ENCODE measurements around the gene CTU2. TPM values are rescaled to one million over a fixed set of nuclear protein-coding genes. Genes with fewer than 3 reads are reported as not detected.

CTU2 gene
- total and polyA plus RNA-seq, 4 experiments from 2014 or later, result 11.5 to 21.1 (median 17.0) TPM

DNA sequence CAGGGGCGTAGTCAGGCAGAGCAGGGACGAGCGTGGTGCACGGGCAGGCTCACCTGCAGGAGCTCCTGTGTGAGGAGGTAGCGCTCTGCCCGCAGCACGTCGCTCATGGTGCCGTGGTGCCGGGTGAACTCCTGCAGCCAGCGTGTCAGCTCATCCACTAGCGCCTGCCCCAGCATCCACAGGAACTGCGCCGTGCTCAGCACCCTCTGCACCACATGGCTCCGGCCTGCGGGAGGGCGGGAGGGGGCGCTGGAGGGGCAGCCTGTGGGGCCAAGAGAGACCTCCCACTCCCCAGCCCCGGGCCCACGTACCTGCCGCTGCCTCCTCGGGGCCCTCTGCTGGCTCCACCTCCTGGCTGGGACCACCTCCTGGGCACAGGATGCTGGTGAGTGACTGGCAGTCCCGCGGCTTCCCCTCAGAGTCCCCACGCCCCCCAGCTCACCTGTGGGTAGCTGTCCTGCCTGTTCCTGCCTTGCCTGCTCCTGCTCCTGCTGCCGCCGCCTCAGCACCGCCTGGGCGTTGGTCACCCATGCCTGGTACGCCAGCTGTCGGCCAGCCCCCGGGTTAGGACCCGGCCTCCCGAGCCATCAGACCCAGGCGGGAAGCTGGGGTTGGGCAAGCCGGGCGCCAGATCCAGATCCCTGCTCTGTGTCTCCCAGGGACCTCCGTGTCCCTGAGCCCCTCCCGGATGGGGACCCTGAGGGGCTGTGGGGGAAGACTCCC, 16.6 kb downstream of the CTU2 start:
- H3K27me3 Mint-ChIP-seq, result no peaks in the 10 kb centered on the region
- H3K36me3 ChIP-seq (ENCODE audit: insufficient read depth, low read length), result peaks cover 89% of the 10 kb centered on the region
- CTCF ChIA-PET (ENCODE audit: partially characterized antibody), result interaction anchor here (1.1 kb wide), 1 partner anchor 14 kb away, joined by 3 read pairs; no protein-coding TSS in a partner anchor
- intact Hi-C loops (cut with micrococcal nuclease), result no loop called here
- DNase-seq, result no peak
- no peak overlapping the region for H3K4me3 ChIP-seq (ENCODE audit: low read length in 2 of 2)
- POLR2A ChIA-PET (ENCODE audit: partially characterized antibody), result no interaction called here
- H3K27me3 ChIP-seq (ENCODE audit: insufficient read depth, low read length), result no peaks in the 10 kb centered on the region
- H3K4me3 Mint-ChIP-seq, result no peak overlapping the region
- H3K27ac ChIP-seq (ENCODE audit: low read depth, low read length), result no peak overlapping the region
- H3K4me1 ChIP-seq (ENCODE audit: insufficient read depth, low read length), result no peaks in the 10 kb centered on the region
- H3K9me3 ChIP-seq (ENCODE audit: control insufficient read depth in 1 of 2, low read length in 2 of 2), result no peaks in the 10 kb centered on the region
- peaks cover 0 to 2% (median 0%) of the 10 kb centered on the region in 4 donors for H3K4me1 Mint-ChIP-seq
- H3K27ac Mint-ChIP-seq, result peak overlapping the region in 1 of 7 donors; percentile 12
- no peaks in the 10 kb centered on the region for H3K9me3 Mint-ChIP-seq
- H3K36me3 Mint-ChIP-seq, result peaks cover 11 to 46% of the 10 kb centered on the region in 2 donors

DNA sequence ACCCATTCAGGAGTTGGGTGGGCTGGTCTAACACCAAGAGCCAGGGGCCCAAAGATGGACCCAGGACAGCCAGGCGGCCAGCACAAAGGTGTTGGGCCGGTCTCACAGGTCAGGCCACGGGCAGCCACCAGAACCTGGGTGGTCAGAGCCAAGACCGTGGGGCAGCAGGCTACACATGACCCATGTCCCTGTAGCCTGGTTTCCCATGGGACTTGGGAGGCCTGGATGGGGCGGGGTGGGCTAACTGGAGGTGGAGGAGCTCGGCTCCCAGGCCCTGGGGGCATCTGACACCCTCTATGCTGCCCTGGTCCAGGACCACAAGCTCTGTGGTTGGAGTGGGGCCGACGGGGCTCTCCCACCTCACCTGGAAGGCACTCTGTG, 17.2 kb downstream of the CTU2 start:
- no peak overlapping the region for H3K27ac ChIP-seq (ENCODE audit: low read depth, low read length)
- intact Hi-C loops (cut with micrococcal nuclease), result no loop called here
- Mint-ChIP-seq H3K4me1 (no peaks in the 10 kb centered on the region), H3K4me3 (no peak overlapping the region), H3K27me3 (no peaks in the 10 kb centered on the region), H3K27ac (peak overlapping the region in 1 of 7 donors; percentile 60), H3K9me3 (no peaks in the 10 kb centered on the region), H3K36me3 (peaks cover 11 to 41% of the 10 kb centered on the region in 2 donors)
- ChIA-PET CTCF (ENCODE audit: partially characterized antibody) (interaction anchor here (1.1 kb wide), 1 partner anchor 13 kb away, joined by 3 read pairs; no protein-coding TSS in a partner anchor), POLR2A (ENCODE audit: partially characterized antibody) (no interaction called here)
- peaks cover 85% of the 10 kb centered on the region for H3K36me3 ChIP-seq (ENCODE audit: insufficient read depth, low read length)
- H3K27me3 ChIP-seq (ENCODE audit: insufficient read depth, low read length), result no peaks in the 10 kb centered on the region
- no peaks in the 10 kb centered on the region for H3K4me1 ChIP-seq (ENCODE audit: insufficient read depth, low read length)
- H3K4me3 ChIP-seq (ENCODE audit: low read length in 2 of 2), result no peak overlapping the region
- H3K9me3 ChIP-seq (ENCODE audit: control insufficient read depth in 1 of 2, low read length in 2 of 2), result no peaks in the 10 kb centered on the region
- no peak for DNase-seq

DNA sequence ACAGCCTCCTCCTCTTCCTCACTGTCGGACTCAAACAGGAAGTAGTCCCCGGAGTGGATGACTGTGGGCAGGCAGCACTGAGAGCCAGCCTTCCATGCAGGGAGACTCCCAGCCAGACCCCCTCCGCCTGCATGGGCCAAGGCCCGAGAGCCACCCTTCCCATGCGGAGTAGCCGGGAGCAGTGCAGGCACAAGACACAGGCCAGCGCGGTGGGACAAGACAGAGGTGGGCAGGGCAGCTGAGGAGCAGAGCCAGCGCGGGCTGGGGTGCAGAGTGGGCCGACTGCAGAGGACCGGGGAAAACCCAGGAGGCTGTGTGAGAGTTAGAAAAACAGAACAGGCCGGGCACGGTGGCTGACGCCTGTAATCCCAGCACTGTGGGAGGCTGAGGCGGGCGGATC, 17.6 kb downstream of the CTU2 start:
- no peak for DNase-seq
- no peaks in the 10 kb centered on the region for H3K9me3 Mint-ChIP-seq
- H3K4me3 ChIP-seq (ENCODE audit: low read length in 2 of 2), result no peak overlapping the region
- H3K27me3 ChIP-seq (ENCODE audit: insufficient read depth, low read length), result no peaks in the 10 kb centered on the region
- H3K27ac Mint-ChIP-seq, result peak overlapping the region in 1 of 7 donors; percentile 60
- H3K4me1 ChIP-seq (ENCODE audit: insufficient read depth, low read length), result no peaks in the 10 kb centered on the region
- ChIA-PET CTCF (ENCODE audit: partially characterized antibody) (interaction anchor here (1.1 kb wide), 1 partner anchor 13 kb away, joined by 3 read pairs; no protein-coding TSS in a partner anchor), POLR2A (ENCODE audit: partially characterized antibody) (no interaction called here)
- H3K4me3 Mint-ChIP-seq, result no peak overlapping the region
- H3K27me3 Mint-ChIP-seq, result no peaks in the 10 kb centered on the region
- H3K36me3 Mint-ChIP-seq, result peaks cover 11 to 37% of the 10 kb centered on the region in 2 donors
- H3K9me3 ChIP-seq (ENCODE audit: control insufficient read depth in 1 of 2, low read length in 2 of 2), result no peaks in the 10 kb centered on the region
- intact Hi-C loops (cut with micrococcal nuclease), result no loop called here
- H3K4me1 Mint-ChIP-seq, result no peaks in the 10 kb centered on the region
- H3K36me3 ChIP-seq (ENCODE audit: insufficient read depth, low read length), result peaks cover 81% of the 10 kb centered on the region
- no peak overlapping the region for H3K27ac ChIP-seq (ENCODE audit: low read depth, low read length)

DNA sequence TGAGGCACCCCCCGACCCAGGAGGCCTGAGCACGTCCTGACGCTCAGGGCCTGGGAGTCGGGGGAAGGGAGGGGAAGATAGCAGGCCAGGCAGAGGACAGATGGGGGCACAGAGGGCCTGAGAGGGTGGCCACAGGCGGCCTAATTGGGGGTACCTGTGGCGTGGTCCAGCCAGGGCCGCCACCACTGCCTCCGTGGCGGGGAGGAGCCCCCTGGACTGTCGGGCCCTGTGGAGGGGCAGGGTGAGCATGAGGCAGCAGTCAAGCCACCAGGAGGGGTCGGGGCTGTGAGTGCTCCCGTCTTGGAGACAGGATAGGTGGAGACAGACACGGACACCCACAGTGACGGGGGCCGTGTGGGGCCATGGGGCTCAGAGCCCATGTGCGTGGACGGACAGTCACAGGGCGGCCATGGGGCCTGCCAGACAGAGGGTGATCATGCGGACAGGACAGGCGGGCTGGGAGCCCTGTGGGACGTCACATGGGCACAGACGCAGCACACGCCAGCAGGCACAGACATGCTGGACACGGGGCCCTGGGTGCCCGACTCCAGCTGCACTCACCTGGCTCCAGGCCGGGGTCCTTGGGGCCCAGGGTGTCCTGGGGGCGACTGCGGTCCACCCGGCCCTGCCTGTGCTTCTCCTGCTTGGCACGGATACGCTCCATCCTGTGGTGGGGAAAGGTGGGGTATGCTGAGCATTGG, 18.7 kb downstream of the CTU2 start:
- no peak overlapping the region for H3K27ac ChIP-seq (ENCODE audit: low read depth, low read length)
- no peak for DNase-seq
- Mint-ChIP-seq H3K4me1 (no peaks in the 10 kb centered on the region), H3K27me3 (no peaks in the 10 kb centered on the region), H3K4me3 (no peak overlapping the region), H3K9me3 (no peaks in the 10 kb centered on the region), H3K36me3 (peaks cover 10 to 31% of the 10 kb centered on the region in 2 donors), H3K27ac (peak overlapping the region in 2 of 7 donors; percentile 23 to 57)
- H3K27me3 ChIP-seq (ENCODE audit: insufficient read depth, low read length), result no peaks in the 10 kb centered on the region
- ChIA-PET POLR2A (ENCODE audit: partially characterized antibody) (no interaction called here), CTCF (ENCODE audit: partially characterized antibody) (no interaction called here)
- intact Hi-C loops (cut with micrococcal nuclease), result no loop called here
- no peak overlapping the region for H3K4me3 ChIP-seq (ENCODE audit: low read length in 2 of 2)
- no peaks in the 10 kb centered on the region for H3K9me3 ChIP-seq (ENCODE audit: control insufficient read depth in 1 of 2, low read length in 2 of 2)
- H3K36me3 ChIP-seq (ENCODE audit: insufficient read depth, low read length), result peaks cover 74% of the 10 kb centered on the region
- H3K4me1 ChIP-seq (ENCODE audit: insufficient read depth, low read length), result no peaks in the 10 kb centered on the region

DNA sequence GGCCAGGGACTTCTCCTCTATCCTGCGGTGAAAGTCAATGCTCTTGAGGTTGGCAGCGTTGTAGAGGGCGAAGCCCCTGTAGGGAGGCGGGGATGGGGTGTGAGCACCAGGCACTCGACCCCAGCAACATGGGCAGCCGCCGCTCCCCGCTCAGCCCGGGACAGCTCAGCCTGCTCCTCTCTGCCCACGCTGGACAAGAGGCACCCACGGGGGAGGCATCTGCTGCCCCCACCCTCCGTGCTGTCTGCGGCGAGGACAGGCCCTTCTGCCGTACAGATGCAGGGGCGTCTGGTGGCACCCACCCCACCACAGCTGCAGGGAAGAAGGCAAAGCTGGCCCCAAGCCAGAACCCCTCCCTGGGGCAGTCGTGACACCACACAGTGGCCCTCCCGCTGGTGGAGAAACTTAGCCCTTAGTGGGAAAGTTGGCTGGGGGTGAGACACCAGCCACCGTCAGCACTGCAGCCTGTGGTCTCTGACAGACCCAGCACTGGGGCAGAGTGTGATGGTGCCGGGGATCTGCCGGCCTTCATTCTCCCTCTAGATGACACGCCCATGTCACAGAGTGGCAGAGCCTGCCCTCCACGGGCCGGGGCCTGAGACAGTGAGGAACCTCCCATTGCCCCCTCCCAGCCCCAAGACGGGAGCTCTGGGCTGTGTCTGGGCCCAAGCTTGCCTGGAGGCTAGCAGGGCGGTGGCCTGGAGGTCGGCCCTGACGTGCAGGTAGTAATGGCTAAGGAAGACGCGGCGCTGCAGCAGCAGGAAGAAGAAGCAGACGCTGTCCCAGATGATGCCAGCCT, 19.5 kb downstream of the CTU2 start:
- Histone ChIP-seq H3K36me3 (ENCODE audit: insufficient read depth, low read length) (peaks cover 72% of the 10 kb centered on the region), H3K4me1 (ENCODE audit: insufficient read depth, low read length) (no peaks in the 10 kb centered on the region), H3K27me3 (ENCODE audit: insufficient read depth, low read length) (no peaks in the 10 kb centered on the region), H3K9me3 (ENCODE audit: control insufficient read depth in 1 of 2, low read length in 2 of 2) (no peaks in the 10 kb centered on the region), H3K27ac (ENCODE audit: low read depth, low read length) (no peak overlapping the region), H3K4me3 (ENCODE audit: low read length in 2 of 2) (no peak overlapping the region)
- ChIA-PET CTCF (ENCODE audit: partially characterized antibody) (no interaction called here), POLR2A (ENCODE audit: partially characterized antibody) (no interaction called here)
- Mint-ChIP-seq H3K36me3 (peaks cover 7 to 29% of the 10 kb centered on the region in 2 donors), H3K4me1 (peaks cover 0 to 1% (median 0%) of the 10 kb centered on the region in 4 donors), H3K4me3 (no peak overlapping the region), H3K27me3 (no peaks in the 10 kb centered on the region), H3K9me3 (no peaks in the 10 kb centered on the region), H3K27ac (no peak overlapping the region)
- intact Hi-C loops (cut with micrococcal nuclease), result no loop called here
- no peak for DNase-seq

DNA sequence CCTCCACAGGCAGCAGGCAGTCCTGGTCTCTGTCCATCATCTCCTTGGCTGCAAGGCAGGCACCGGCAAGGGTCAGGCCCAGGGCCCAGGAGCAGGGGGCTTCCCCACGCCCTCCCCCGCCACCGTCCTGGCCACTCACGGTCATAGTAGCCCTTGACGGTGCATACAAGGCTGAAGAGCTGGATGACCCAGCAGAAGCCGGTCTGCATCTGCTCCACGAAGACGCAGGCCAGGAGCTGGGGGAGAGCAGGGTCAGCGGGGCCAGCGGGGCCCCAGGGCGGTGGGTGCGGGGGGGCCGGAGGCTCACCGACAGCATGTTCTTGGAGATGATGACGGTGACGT, 20.1 kb downstream of the CTU2 start:
- peaks cover 12 to 33% of the 10 kb centered on the region in 2 donors for H3K36me3 Mint-ChIP-seq
- no peak overlapping the region for H3K27ac ChIP-seq (ENCODE audit: low read depth, low read length)
- no peaks in the 10 kb centered on the region for H3K27me3 ChIP-seq (ENCODE audit: insufficient read depth, low read length)
- H3K9me3 ChIP-seq (ENCODE audit: control insufficient read depth in 1 of 2, low read length in 2 of 2), result no peaks in the 10 kb centered on the region
- H3K27ac Mint-ChIP-seq, result no peak overlapping the region
- H3K4me1 ChIP-seq (ENCODE audit: insufficient read depth, low read length), result no peaks in the 10 kb centered on the region
- H3K4me1 Mint-ChIP-seq, result peaks cover 0 to 7% (median under 1%) of the 10 kb centered on the region in 4 donors
- intact Hi-C loops (cut with micrococcal nuclease), result no loop called here
- peaks cover 72% of the 10 kb centered on the region for H3K36me3 ChIP-seq (ENCODE audit: insufficient read depth, low read length)
- H3K27me3 Mint-ChIP-seq, result no peaks in the 10 kb centered on the region
- ChIA-PET POLR2A (ENCODE audit: partially characterized antibody) (no interaction called here), CTCF (ENCODE audit: partially characterized antibody) (no interaction called here)
- H3K4me3 Mint-ChIP-seq, result no peak overlapping the region
- H3K4me3 ChIP-seq (ENCODE audit: low read length in 2 of 2), result no peak overlapping the region
- peaks cover 0 to 2% (median 0%) of the 10 kb centered on the region in 8 donors for H3K9me3 Mint-ChIP-seq
- DNase-seq, result no peak

DNA sequence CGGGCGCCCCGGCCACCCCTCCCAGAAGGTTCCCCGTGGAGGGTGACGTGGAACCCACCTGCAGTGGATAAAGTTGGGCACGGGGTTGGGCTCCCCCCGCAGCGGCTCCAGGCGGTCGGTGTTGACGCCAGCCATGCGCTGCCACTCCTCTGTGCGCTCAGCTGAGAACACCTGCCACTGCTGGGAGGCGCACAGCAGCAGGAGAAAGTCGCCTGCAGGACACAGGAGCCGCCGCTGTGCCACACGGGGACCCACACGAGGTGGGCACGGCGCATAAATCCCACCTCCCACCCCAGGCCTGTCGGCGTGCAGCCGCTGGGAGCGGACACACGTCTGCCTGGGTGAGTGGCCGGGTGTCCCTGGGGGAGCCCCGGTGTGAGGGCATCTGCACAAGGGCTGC, 20.7 kb downstream of the CTU2 start:
- Mint-ChIP-seq H3K27ac (no peak overlapping the region), H3K4me1 (peaks cover 0 to 7% (median under 1%) of the 10 kb centered on the region in 4 donors), H3K9me3 (peaks cover 0 to 2% (median 0%) of the 10 kb centered on the region in 8 donors), H3K4me3 (no peak overlapping the region), H3K27me3 (no peaks in the 10 kb centered on the region), H3K36me3 (peaks cover 14 to 34% of the 10 kb centered on the region in 2 donors)
- ChIA-PET CTCF (ENCODE audit: partially characterized antibody) (no interaction called here), POLR2A (ENCODE audit: partially characterized antibody) (no interaction called here)
- no peaks in the 10 kb centered on the region for H3K9me3 ChIP-seq (ENCODE audit: control insufficient read depth in 1 of 2, low read length in 2 of 2)
- H3K4me1 ChIP-seq (ENCODE audit: insufficient read depth, low read length), result no peaks in the 10 kb centered on the region
- intact Hi-C loops (cut with micrococcal nuclease), result no loop called here
- no peak overlapping the region for H3K27ac ChIP-seq (ENCODE audit: low read depth, low read length)
- DNase-seq, result no peak
- no peaks in the 10 kb centered on the region for H3K27me3 ChIP-seq (ENCODE audit: insufficient read depth, low read length)
- H3K4me3 ChIP-seq (ENCODE audit: low read length in 2 of 2), result no peak overlapping the region
- peaks cover 68% of the 10 kb centered on the region for H3K36me3 ChIP-seq (ENCODE audit: insufficient read depth, low read length)

Measured in CD4-positive, alpha-beta memory T cell (primary cell).